H1 (cell line): Measurements from ENCODE around the gene MKLN1. TPM values are rescaled to one million over a fixed set of nuclear protein-coding genes. Genes with fewer than 3 reads are reported as not detected.

Source experiments
- CTCF ChIA-PET: fragments of 300-600 bp; sonication (Branson Sonifier 250); formaldehyde crosslinking; loops from one replicate; lab custom pipeline; 2021; ENCODE audit not compliant: partially characterized antibody; lab: Charles Lee
- POLR2A ChIA-PET: fragments of 300-600 bp; sonication (Branson Sonifier 250); formaldehyde crosslinking; loops from one replicate; lab custom pipeline; 2021; ENCODE audit warnings: inconsistent platforms; ENCODE audit not compliant: partially characterized antibody; lab: Charles Lee
- DNase-seq, 2 experiments: peaks; one replicate each; pipeline versions ENCODE4 v3.0.0 to v3.0.0-alpha.2; 2010 to 2022; ENCODE audit warnings: low spot score in 2 of 2, low read depth in 1 of 2, mixed read lengths in 1 of 2
- FAIRE-seq: peaks from 2 replicates; lab custom pipeline; 2011; peaks lifted over from hg19 to GRCh38; lab: Jason Lieb, UNC
- H2AFZ ChIP-seq: 2 replicates; pipeline ENCODE4 v1.8.1; 2012; ENCODE audit warnings: low read length, inconsistent platforms
- H2AK5ac ChIP-seq: 2 replicates; pipeline ENCODE4 v1.6.1; 2013; ENCODE audit warnings: low read depth, low read length
- H2BK120ac ChIP-seq: replicated peaks from 2 replicates; pipeline ENCODE3; 2013; ENCODE audit warnings: low read depth, low read length, inconsistent platforms
- H2BK12ac ChIP-seq: 2 replicates; pipeline ENCODE4 v1.6.1; 2013; ENCODE audit warnings: low read depth, low read length
- H2BK15ac ChIP-seq: 2 replicates; pipeline ENCODE4 v1.6.1; 2013; ENCODE audit warnings: low read length
- H2BK20ac ChIP-seq: 2 replicates; pipeline ENCODE4 v1.6.1; 2013; ENCODE audit warnings: low read length
- H2BK5ac ChIP-seq: 2 replicates; pipeline ENCODE4 v1.6.1; 2013; ENCODE audit warnings: low read depth, low read length
- H3K14ac ChIP-seq: 2 replicates; pipeline ENCODE4 v1.6.1; 2013; ENCODE audit warnings: inconsistent platforms; ENCODE audit not compliant: insufficient read length
- H3K18ac ChIP-seq: 2 replicates; pipeline ENCODE4 v1.6.1; 2013; ENCODE audit warnings: low read length; ENCODE audit errors: extremely low read depth
- H3K23ac ChIP-seq: 2 replicates; pipeline ENCODE4 v1.6.1; 2013; ENCODE audit warnings: inconsistent platforms; ENCODE audit not compliant: insufficient read length
- H3K23me2 ChIP-seq: 2 replicates; pipeline ENCODE4 v1.6.1; 2013; ENCODE audit warnings: low read depth, low read length
- H3K27ac ChIP-seq: 2 replicates; pipeline ENCODE4 v1.6.1; 2011; ENCODE audit warnings: low read depth, low read length, inconsistent platforms
- H3K27me3 ChIP-seq, 4 experiments: replicated peaks in 1 of 4; 1 replicate in 1 of 4; 2 replicates in 3 of 4; pipeline versions ENCODE4 v1.6.1 to v1.8.1; 2011 to 2013; ENCODE audit warnings: low read length in 3 of 4, mild to moderate bottlenecking in 3 of 4, inconsistent platforms in 2 of 4, mixed read lengths in 2 of 4, moderate library complexity in 1 of 4; ENCODE audit not compliant: control insufficient read depth in 3 of 4, insufficient read depth in 3 of 4; ENCODE audit errors: extremely low read depth in 1 of 4
- H3K36me3 ChIP-seq, 4 experiments: 2 replicates each; pipeline versions ENCODE4 v1.6.1 to v1.8.1; 2011 to 2013; ENCODE audit warnings: mild to moderate bottlenecking in 4 of 4, low read length in 3 of 4, moderate library complexity in 2 of 4, control low read depth in 1 of 4, inconsistent platforms in 1 of 4; ENCODE audit not compliant: insufficient read depth in 4 of 4, control insufficient read depth in 2 of 4
- H3K4ac ChIP-seq: replicated peaks from 2 replicates; pipeline ENCODE3; 2013; ENCODE audit warnings: low read length, low read depth, mixed read lengths, inconsistent platforms; ENCODE audit not compliant: insufficient read length
- H3K4me1 ChIP-seq, 4 experiments: replicated peaks in 1 of 4; 1 replicate in 1 of 4; 2 replicates in 3 of 4; pipeline versions ENCODE4 v1.6.1 to v1.8.1; 2011 to 2013; ENCODE audit warnings: low read length in 3 of 4, inconsistent platforms in 2 of 4, mixed read lengths in 1 of 4; ENCODE audit not compliant: insufficient read depth in 4 of 4, control insufficient read depth in 3 of 4
- H3K4me2 ChIP-seq, 2 experiments: 2 replicates each; pipeline versions ENCODE4 v1.6.1 to v1.8.1; 2011 to 2013; ENCODE audit warnings: low read depth in 2 of 2, low read length in 2 of 2, control low read depth in 1 of 2, inconsistent platforms in 1 of 2, mild to moderate bottlenecking in 1 of 2; ENCODE audit not compliant: insufficient read depth in 1 of 2
- H3K4me3 ChIP-seq, 4 experiments: fragments of 200-600, 300-600 bp in 1 of 4; sonication (generic), shearing (Covaris generic), sonication (Bioruptor Twin) in 1 of 4; 2 replicates each; pipeline versions ENCODE4 v1.5.1 to v1.8.1; 2011 to 2016; ENCODE audit warnings: low read length in 4 of 4, low read depth in 3 of 4, control low read depth in 2 of 4, inconsistent platforms in 2 of 4, mild to moderate bottlenecking in 2 of 4, mixed read lengths in 1 of 4, moderate library complexity in 1 of 4; ENCODE audit not compliant: insufficient read depth in 2 of 4; ENCODE audit errors: extremely low read depth in 1 of 4
- H3K56ac ChIP-seq: replicated peaks from 2 replicates; pipeline ENCODE3; 2013; ENCODE audit warnings: low read depth, mild to moderate bottlenecking, mixed read lengths, low read length, inconsistent platforms; ENCODE audit not compliant: insufficient read length
- H3K79me1 ChIP-seq: 2 replicates; pipeline ENCODE4 v1.6.1; 2013; ENCODE audit warnings: low read depth, low read length, control low read depth
- H3K79me2 ChIP-seq, 2 experiments: 2 replicates each; pipeline versions ENCODE4 v1.6.1 to v1.8.1; 2012 to 2013; ENCODE audit warnings: low read length in 2 of 2, mild to moderate bottlenecking in 2 of 2, inconsistent platforms in 1 of 2; ENCODE audit not compliant: insufficient read depth in 2 of 2, control insufficient read depth in 1 of 2
- H3K9ac ChIP-seq, 4 experiments: replicated peaks in 1 of 4; 1 replicate in 1 of 4; 2 replicates in 3 of 4; pipeline versions ENCODE4 v1.6.1 to v1.8.1; 2011 to 2013; ENCODE audit warnings: low read depth in 3 of 4, low read length in 3 of 4, control low read depth in 2 of 4, mild to moderate bottlenecking in 2 of 4, moderate library complexity in 2 of 4, inconsistent platforms in 1 of 4; ENCODE audit errors: extremely low read depth in 1 of 4
- H3K9me3 ChIP-seq, 2 experiments: 2 replicates each; pipeline versions ENCODE4 v1.6.1 to v1.8.1; 2012 to 2013; ENCODE audit warnings: mild to moderate bottlenecking in 2 of 2, moderate library complexity in 2 of 2, control low read depth in 1 of 2, inconsistent platforms in 1 of 2, low read depth in 1 of 2, low read length in 1 of 2, mixed read lengths in 1 of 2; ENCODE audit not compliant: insufficient read depth in 2 of 2
- H4K20me1 ChIP-seq, 2 experiments: replicated peaks in 1 of 2; 2 replicates each; pipeline versions ENCODE3 to v1.8.1; 2011 to 2013; ENCODE audit warnings: inconsistent platforms in 2 of 2, low read length in 2 of 2, mild to moderate bottlenecking in 1 of 2; ENCODE audit not compliant: insufficient read depth in 2 of 2, control insufficient read depth in 1 of 2
- H4K5ac ChIP-seq: 2 replicates; pipeline ENCODE4 v1.6.1; 2013; ENCODE audit warnings: low read length, low read depth, mixed read lengths, inconsistent platforms; ENCODE audit not compliant: insufficient read length
- H4K8ac ChIP-seq: 2 replicates; pipeline ENCODE4 v1.8.0; 2013; ENCODE audit warnings: mild to moderate bottlenecking, moderate library complexity, low read length, inconsistent platforms; ENCODE audit not compliant: insufficient read depth; ENCODE audit errors: extremely low read depth
- H4K91ac ChIP-seq: replicated peaks from 2 replicates; pipeline ENCODE3; 2013; ENCODE audit warnings: low read length, mixed read lengths, inconsistent platforms; ENCODE audit not compliant: insufficient read length
- MAFK ChIP-seq: IDR thresholded peaks from 2 replicates; pipeline ENCODE4 v1.6.1; 2012; ENCODE audit warnings: low read depth, mild to moderate bottlenecking, improper control_type of control experiment, low read length
- POLR2AphosphoS5 ChIP-seq: IDR thresholded peaks from 2 replicates; pipeline ENCODE4 v1.6.1; 2011; ENCODE audit warnings: low read depth, low read length
- RAD21 ChIP-seq, 2 experiments: IDR thresholded peaks in 1 of 2; conservative IDR thresholded peaks in 1 of 2; 2 replicates each; pipeline ENCODE4 v1.6.1; 2011; ENCODE audit warnings: low read depth in 2 of 2, low read length in 2 of 2, improper control_type of control experiment in 1 of 2, inconsistent platforms in 1 of 2, mild to moderate bottlenecking in 1 of 2, moderate library complexity in 1 of 2
- SUZ12 ChIP-seq: fragments of 200-600 bp; sonication (generic); IDR thresholded peaks from 2 replicates; pipeline ENCODE4 v1.6.1; 2012; ENCODE audit warnings: mild to moderate bottlenecking, inconsistent platforms, low read length, moderate library complexity, mixed read lengths
- WGBS, 2 experiments: shearing (Covaris generic) in 1 of 2; methylation state at CpG; one replicate each; pipeline versions ENCODE4 v1.1.6 to v1.1.7; 2013 to 2015; ENCODE audit warnings: low lambda C conversion rate in 2 of 2, mixed read lengths in 2 of 2, inconsistent platforms in 1 of 2, low coverage in 1 of 2, missing lambda C conversion rate in 1 of 2; ENCODE audit not compliant: insufficient replicate concordance in 2 of 2, insufficient coverage in 1 of 2, insufficient read length in 1 of 2; ENCODE audit errors: extremely low coverage in 1 of 2, missing lambda C conversion rate in 1 of 2; 5-methylcytosine and 5-hydroxymethylcytosine counted together
- polyA plus RNA-seq, 7 experiments: library from polyadenylated mRNA; depleted of rRNA in 3 of 7; stranded (reverse) in 5 of 7; unstranded in 2 of 7; fragments of >200 nt in 5 of 7; fragments of 200-250 nt in 2 of 7; gene quantifications; 1 replicate in 5 of 7; 2 replicates in 1 of 7; 4 replicates in 1 of 7; pipeline versions ENCODE4 v1.2.1 to v1.2.3, GENCODE V29; 2011 to 2013; ENCODE audit warnings: missing spikeins in 2 of 7, mixed read lengths in 2 of 7
- total RNA-seq: library from RNA; stranded (reverse); fragmentation: NEBNext Ultra II Directional; extraction: Animal tissue kit (Norgen Biotek cat#: 25700); gene quantifications from 2 replicates; pipeline ENCODE4 v1.2.1, GENCODE V29; 2021
- TF ChIP-seq, protein P1 (sequence below), 3 experiments: IDR thresholded peaks; 1 replicate in 2 of 3; 2 replicates in 1 of 3; pipeline versions ENCODE4 v1.5.1 to v1.6.1; 2011; ENCODE audit warnings: low read length in 3 of 3, mild to moderate bottlenecking in 3 of 3, inconsistent platforms in 2 of 3, low read depth in 1 of 3, moderate library complexity in 1 of 3; ENCODE audit not compliant: insufficient read depth in 1 of 3; ENCODE audit errors: control extremely low read depth in 1 of 3

The MKLN1 gene
- total and polyA plus RNA-seq, 2 of the 8 experiments (the other 6 are each of a cell fraction or from before 2014, with no cell fraction given) = 22.3 to 50.9 TPM

DNA sequence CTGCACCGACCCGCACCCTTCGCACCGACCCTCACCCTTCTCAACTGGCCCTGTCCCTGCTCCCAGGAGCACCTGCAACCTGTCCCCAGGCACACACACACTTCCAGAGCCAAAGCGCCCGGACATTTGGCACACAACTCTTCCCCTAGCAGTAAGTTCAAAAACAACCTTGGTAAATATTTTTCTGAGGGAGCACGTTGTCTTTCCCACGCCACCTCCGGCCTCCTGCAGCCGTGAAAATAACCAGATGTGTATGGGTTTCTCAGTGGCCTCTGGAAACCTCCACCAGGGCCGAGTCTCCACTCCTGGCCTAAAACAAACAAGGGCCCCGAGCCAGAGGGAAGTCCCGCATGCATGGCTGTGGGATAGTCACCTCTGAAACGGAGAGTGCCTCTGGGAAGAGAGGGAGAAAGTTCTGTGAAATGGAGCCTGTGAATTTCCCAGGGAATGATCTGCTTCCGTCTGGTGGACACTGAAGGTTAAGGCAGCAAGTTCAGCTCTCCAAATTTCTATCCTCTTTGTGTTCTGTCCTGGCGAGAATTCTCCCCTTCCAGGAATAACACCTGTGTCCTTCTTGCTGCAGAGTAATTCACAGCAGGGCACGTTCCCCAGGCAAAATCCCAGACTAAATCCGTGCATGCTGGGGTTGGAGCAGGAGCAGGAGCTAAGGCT, 213.0 kb downstream of the MKLN1 start:
- 82% methylated on average over 18 of the region's 18 CpGs; no CpG with 5 or more reads in 1 of the 2 experiments for WGBS, 2 experiments
- H3K27ac ChIP-seq = peak overlapping the region; percentile 29
- H4K5ac ChIP-seq = no peak overlapping the region
- H2BK5ac ChIP-seq = peak overlapping the region; percentile 71; the same call in 1 of the 2 replicates
- H3K4ac ChIP-seq = no peak overlapping the region
- no peak overlapping the region for H2BK12ac ChIP-seq
- H4K8ac ChIP-seq = no peak overlapping the region
- no peak overlapping the region for H3K23ac ChIP-seq
- TF ChIP-seq POLR2AphosphoS5 (0 out of 2 replicates have a peak, but pooled peaks have one; percentile 11), SUZ12 (no peak), RAD21 (IDR thresholded peaks at IDR 0.05 in 1 of 2, conservative IDR thresholded peaks at IDR 0.05 in 1 of 2; ENCODE audit: low read depth in 2 of 2, low read length in 2 of 2) (peak in 1 of 2 experiments; percentile 9; a peak in 1 of 4 replicates), MAFK (no peak)
- TF ChIP-seq, protein P1, sequence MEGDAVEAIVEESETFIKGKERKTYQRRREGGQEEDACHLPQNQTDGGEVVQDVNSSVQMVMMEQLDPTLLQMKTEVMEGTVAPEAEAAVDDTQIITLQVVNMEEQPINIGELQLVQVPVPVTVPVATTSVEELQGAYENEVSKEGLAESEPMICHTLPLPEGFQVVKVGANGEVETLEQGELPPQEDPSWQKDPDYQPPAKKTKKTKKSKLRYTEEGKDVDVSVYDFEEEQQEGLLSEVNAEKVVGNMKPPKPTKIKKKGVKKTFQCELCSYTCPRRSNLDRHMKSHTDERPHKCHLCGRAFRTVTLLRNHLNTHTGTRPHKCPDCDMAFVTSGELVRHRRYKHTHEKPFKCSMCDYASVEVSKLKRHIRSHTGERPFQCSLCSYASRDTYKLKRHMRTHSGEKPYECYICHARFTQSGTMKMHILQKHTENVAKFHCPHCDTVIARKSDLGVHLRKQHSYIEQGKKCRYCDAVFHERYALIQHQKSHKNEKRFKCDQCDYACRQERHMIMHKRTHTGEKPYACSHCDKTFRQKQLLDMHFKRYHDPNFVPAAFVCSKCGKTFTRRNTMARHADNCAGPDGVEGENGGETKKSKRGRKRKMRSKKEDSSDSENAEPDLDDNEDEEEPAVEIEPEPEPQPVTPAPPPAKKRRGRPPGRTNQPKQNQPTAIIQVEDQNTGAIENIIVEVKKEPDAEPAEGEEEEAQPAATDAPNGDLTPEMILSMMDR (IDR thresholded peaks at IDR 0.05; ENCODE audit: control extremely low read depth in 1 of 3, insufficient read depth in 1 of 3, low read depth in 1 of 3, low read length in 3 of 3) = peak in 1 of 3 experiments; percentile 1; a peak in 1 of 4 replicates
- peaks cover 34 to 70% (median 52%) of the 10 kb centered on the region in 4 experiments for H3K4me1 ChIP-seq
- H3K4me3 ChIP-seq = peak overlapping the region in 1 of 4 experiments; percentile 10; a peak in 1 of 8 replicates
- H2AK5ac ChIP-seq = no peak overlapping the region
- H3K18ac ChIP-seq = 0 out of 2 replicates have a peak overlapping the region, but pooled peaks have one; percentile 24
- ChIA-PET CTCF (interaction anchor here (0.8 to 15.1 kb wide), 8 partner anchors 9 to 116 kb away, joined by 3 to 164 read pairs (median 16); no protein-coding TSS in a partner anchor), POLR2A (interaction anchor here (0.6 to 17.7 kb wide), 4 partner anchors 13 to 67 kb away, joined by 3 to 108 read pairs (median 16); partner anchors contain the start of gene PODXL)
- peaks cover 79 to 100% of the 10 kb centered on the region in 2 experiments for H3K79me2 ChIP-seq
- no peak for FAIRE-seq
- no peaks in the 10 kb centered on the region for H3K23me2 ChIP-seq
- no peaks in the 10 kb centered on the region for H3K9me3 ChIP-seq
- H2BK15ac ChIP-seq = no peak overlapping the region
- no peak overlapping the region for H4K91ac ChIP-seq
- no peak overlapping the region for H2AFZ ChIP-seq
- no peak overlapping the region for H2BK120ac ChIP-seq
- H3K56ac ChIP-seq = no peak overlapping the region
- peaks cover 17% of the 10 kb centered on the region for H3K79me1 ChIP-seq
- H3K36me3 ChIP-seq = peaks cover 7 to 90% (median 15%) of the 10 kb centered on the region in 4 experiments
- H2BK20ac ChIP-seq = no peak overlapping the region; the same call in 1 of the 2 replicates
- H4K20me1 ChIP-seq = peaks cover 73 to 83% of the 10 kb centered on the region in 2 experiments
- no peak overlapping the region for H3K14ac ChIP-seq
- peak overlapping the region; percentile 28 to 99; a peak in 3 of 4 replicates for H3K4me2 ChIP-seq
- no peak overlapping the region for H3K9ac ChIP-seq
- DNase-seq = no peak
- no peaks in the 10 kb centered on the region for H3K27me3 ChIP-seq
